ENCODE results near the gene RTN4. TPM values are rescaled to one million over a fixed set of nuclear protein-coding genes. Genes with fewer than 3 reads are reported as not detected.

Gene RTN4
- total RNA-seq, 4 donors from 2014 or later = 119 to 205 (median 154) TPM

DNA sequence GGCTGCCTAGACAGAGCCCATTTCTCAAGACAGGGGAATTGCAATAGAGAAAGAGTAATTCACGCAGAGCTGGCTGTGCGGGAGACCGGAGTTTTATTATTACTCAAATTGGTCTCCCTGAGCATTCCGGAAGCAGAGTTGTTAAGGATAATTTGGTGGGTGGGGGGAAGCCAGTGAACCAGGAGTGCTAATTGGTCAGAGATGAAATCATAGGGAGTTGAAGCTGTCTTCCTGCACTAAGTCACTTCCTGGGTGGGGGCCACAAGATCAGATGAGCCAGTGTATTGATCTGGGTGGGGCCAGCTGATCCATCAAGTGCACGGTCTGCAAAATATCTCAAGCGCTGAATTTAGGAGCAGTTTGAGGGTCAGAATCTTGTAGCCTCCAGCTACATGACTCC lies 84.8 kb downstream of the RTN4 start:
- intact Hi-C loops (cut with DNase I; ENCODE audit: low total_unique reads) = no loop called here
- no peak for DNase-seq
- H3K9me3 ChIP-seq = no peaks in the 10 kb centered on the region
- no peak overlapping the region for H3K4me3 ChIP-seq
- no peak overlapping the region for H3K27ac ChIP-seq
- no peaks in the 10 kb centered on the region for H3K27me3 ChIP-seq
- TF ChIP-seq, protein P1, sequence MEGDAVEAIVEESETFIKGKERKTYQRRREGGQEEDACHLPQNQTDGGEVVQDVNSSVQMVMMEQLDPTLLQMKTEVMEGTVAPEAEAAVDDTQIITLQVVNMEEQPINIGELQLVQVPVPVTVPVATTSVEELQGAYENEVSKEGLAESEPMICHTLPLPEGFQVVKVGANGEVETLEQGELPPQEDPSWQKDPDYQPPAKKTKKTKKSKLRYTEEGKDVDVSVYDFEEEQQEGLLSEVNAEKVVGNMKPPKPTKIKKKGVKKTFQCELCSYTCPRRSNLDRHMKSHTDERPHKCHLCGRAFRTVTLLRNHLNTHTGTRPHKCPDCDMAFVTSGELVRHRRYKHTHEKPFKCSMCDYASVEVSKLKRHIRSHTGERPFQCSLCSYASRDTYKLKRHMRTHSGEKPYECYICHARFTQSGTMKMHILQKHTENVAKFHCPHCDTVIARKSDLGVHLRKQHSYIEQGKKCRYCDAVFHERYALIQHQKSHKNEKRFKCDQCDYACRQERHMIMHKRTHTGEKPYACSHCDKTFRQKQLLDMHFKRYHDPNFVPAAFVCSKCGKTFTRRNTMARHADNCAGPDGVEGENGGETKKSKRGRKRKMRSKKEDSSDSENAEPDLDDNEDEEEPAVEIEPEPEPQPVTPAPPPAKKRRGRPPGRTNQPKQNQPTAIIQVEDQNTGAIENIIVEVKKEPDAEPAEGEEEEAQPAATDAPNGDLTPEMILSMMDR (IDR thresholded peaks at IDR 0.05) = no peak
- TF ChIP-seq POLR2A (IDR thresholded peaks at IDR 0.05) = no peak
- H3K36me3 ChIP-seq = no peaks in the 10 kb centered on the region
- no peaks in the 10 kb centered on the region for H3K4me1 ChIP-seq

DNA sequence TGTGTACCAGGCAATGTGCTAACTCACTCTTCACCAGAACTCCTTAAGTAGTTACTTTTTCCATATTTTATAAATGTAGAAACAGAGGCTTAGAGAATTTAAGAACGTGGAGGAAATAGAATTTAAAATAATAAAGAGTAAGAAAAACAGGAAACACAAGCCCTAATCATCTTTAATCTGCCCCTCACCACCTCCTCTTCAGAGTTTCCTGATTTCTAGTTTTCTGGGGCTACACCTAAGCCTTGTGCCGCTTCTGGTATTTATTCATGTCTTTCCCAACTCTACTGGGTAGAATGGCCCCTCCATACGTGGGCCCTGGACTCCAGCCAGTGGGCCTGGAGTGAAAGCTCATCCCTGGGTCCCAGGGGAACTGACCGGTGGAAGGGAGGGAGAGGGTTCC lies 85.4 kb downstream of the RTN4 start:
- Histone ChIP-seq H3K4me3 (no peak overlapping the region), H3K9me3 (no peaks in the 10 kb centered on the region), H3K27ac (no peak overlapping the region), H3K4me1 (no peaks in the 10 kb centered on the region), H3K36me3 (no peaks in the 10 kb centered on the region), H3K27me3 (no peaks in the 10 kb centered on the region)
- TF ChIP-seq, protein P1 (IDR thresholded peaks at IDR 0.05) = no peak
- no peak for TF ChIP-seq POLR2A (IDR thresholded peaks at IDR 0.05)
- intact Hi-C loops (cut with DNase I; ENCODE audit: low total_unique reads) = no loop called here
- DNase-seq = no peak

DNA sequence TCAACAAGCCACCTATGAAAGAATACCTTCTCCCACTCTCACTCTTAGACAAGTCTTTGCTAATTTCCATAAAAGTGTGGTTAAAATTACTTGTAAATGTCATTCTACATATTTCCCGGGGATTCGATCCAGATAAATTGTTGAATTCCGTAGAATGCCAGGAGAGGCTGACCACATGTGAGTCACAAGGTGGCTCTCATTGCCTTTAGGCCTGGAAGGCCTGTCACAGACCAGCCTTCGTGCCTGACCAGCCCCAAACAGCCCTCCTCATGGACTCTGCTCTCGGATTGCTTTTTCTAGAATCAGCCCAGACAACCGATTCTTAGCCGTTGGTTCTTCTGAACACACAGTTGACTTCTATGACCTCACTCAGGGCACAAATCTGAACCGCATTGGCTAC lies 86.0 kb downstream of the RTN4 start:
- Histone ChIP-seq H3K27ac (no peak overlapping the region), H3K4me1 (no peaks in the 10 kb centered on the region), H3K4me3 (no peak overlapping the region), H3K9me3 (no peaks in the 10 kb centered on the region), H3K27me3 (no peaks in the 10 kb centered on the region), H3K36me3 (no peaks in the 10 kb centered on the region)
- DNase-seq = no peak
- TF ChIP-seq, protein P1 (IDR thresholded peaks at IDR 0.05) = no peak
- intact Hi-C loops (cut with DNase I; ENCODE audit: low total_unique reads) = no loop called here

DNA sequence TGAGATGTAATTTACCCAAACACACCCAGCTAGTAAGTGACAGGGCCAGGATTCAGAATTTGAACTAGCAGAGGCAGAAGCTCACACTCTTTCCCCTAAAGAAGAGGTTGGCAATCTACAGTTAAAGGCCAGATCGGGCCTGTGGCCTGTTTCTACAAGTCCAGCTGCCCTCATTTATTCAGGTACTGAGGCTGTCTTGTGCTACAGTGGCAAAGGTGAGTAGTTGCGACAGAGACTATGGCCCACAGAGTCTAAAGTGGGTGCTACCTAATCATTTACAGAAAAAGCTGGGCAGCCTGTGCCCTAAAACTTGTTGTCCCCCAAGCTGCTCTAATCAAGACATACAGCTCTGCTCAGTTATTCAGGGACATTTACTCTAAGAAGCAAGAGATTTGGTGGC lies 86.8 kb downstream of the RTN4 start:
- H3K4me3 ChIP-seq = no peak overlapping the region
- no peak overlapping the region for H3K27ac ChIP-seq
- intact Hi-C loops (cut with DNase I; ENCODE audit: low total_unique reads) = no loop called here
- no peak for TF ChIP-seq POLR2A (IDR thresholded peaks at IDR 0.05)
- TF ChIP-seq, protein P1 (IDR thresholded peaks at IDR 0.05) = no peak
- no peaks in the 10 kb centered on the region for H3K9me3 ChIP-seq
- H3K4me1 ChIP-seq = no peaks in the 10 kb centered on the region
- no peaks in the 10 kb centered on the region for H3K27me3 ChIP-seq
- H3K36me3 ChIP-seq = no peaks in the 10 kb centered on the region
- DNase-seq = no peak

DNA sequence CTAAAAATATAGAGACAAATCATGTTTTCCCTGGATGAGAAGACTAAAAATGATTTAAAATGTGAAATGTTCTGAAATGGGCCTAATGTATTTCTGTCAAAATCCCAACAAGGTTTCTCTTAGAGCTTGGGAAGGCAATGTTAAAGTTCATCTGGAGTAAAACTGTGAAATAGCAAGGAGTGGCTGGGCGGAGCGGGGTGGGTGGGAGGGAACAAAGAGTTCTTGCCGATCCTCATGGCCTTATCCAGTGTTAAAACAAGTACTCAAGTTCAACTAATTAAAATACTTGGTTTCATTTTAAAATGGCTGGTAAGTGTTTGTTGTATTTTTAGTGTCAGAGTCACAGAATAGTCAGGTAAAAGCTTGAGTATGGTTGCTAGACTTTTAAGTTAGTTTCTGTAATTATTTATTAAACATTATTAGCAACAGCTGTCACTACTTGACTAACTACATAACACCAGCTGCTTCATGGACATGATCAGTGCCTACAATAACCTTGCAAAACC lies 87.3 kb downstream of the RTN4 start:
- no peak for DNase-seq
- H3K4me3 ChIP-seq = no peak overlapping the region
- no peaks in the 10 kb centered on the region for H3K9me3 ChIP-seq
- no peaks in the 10 kb centered on the region for H3K27me3 ChIP-seq
- intact Hi-C loops (cut with DNase I; ENCODE audit: low total_unique reads) = no loop called here
- no peak overlapping the region for H3K27ac ChIP-seq
- H3K4me1 ChIP-seq = no peaks in the 10 kb centered on the region
- TF ChIP-seq POLR2A (IDR thresholded peaks at IDR 0.05) = no peak
- TF ChIP-seq, protein P1 (IDR thresholded peaks at IDR 0.05) = no peak
- H3K36me3 ChIP-seq = no peaks in the 10 kb centered on the region

Measured in uterus (tissue), 4 donors.